GM12873 (cell line): Measurements from ENCODE around the gene MARCHF2.

Experiments used
- CTCF ChIP-seq: IDR thresholded peaks from 2 replicates; pipeline ENCODE4 v1.5.1; 2012; ENCODE audit warnings: low read depth, mild to moderate bottlenecking, moderate library complexity, low read length, control low read depth; ENCODE audit not compliant: insufficient read depth; ENCODE audit errors: missing control alignments

The MARCHF2 gene

GRCh38 chr19:8423817-8424223, 10.7 kb downstream of the MARCHF2 start:
- TF ChIP-seq CTCF: no peak

- no peak for TF ChIP-seq CTCF
Measured at GRCh38 chr19:8426283-8426682, 13.2 kb downstream of the MARCHF2 start.

GRCh38 chr19:8429044-8429443, 15.9 kb downstream of the MARCHF2 start:
- no peak for TF ChIP-seq CTCF

GRCh38 chr19:8429826-8430225, 16.7 kb downstream of the MARCHF2 start:
- no peak for TF ChIP-seq CTCF

GRCh38 chr19:8430650-8431049, 17.5 kb downstream of the MARCHF2 start:
- no peak for TF ChIP-seq CTCF

GRCh38 chr19:8438236-8438635, 25.1 kb downstream of the MARCHF2 start:
- TF ChIP-seq CTCF: no peak

- TF ChIP-seq CTCF: no peak
Measured at GRCh38 chr19:8441725-8442544, 28.8 kb downstream of the MARCHF2 start.
